ENCODE measurements around the gene SGO2.

DNA sequence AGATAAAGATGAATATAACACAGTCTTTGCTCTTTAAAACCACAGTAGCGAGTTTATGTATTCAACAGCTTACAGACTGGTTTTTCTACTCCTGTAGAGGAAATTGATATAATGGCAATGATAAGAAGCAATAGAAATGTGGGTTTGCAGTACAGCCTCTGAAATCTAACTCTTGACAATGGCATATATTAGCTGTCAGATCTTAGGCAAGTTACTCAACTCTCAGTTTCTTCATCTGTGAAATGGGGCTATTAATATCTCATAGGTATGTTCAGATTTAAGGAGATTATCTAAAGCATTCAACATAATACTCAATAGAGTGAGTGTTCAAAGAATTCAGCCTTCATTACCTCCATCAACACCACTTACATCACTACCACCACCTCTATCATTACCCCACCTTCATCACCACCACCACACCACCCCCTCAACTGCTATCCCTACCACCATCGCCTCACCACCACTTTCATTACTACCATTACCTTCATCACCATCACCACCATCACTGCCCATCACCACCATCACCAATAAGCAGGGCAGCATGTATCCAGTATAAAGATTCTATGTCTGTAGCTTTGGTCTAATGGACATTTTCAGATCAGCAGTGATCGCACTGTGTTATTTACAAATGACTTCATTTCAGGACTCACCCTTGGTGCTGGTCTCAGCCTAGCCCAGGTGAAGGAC lies 82.5 kb downstream of the SGO2 start:
- no peak for TF ChIP-seq EZH2 (IDR thresholded peaks at IDR 0.05)
- TF ChIP-seq POLR2AphosphoS5 (IDR thresholded peaks at IDR 0.05; ENCODE audit: borderline replicate concordance, low read depth, low read length), result no peak
- no peak for TF ChIP-seq FOXP2 (optimal IDR thresholded peaks at IDR 0.05; ENCODE audit: control extremely low read depth, extremely low read length, insufficient read depth)

Data from SK-N-MC (cell line).